PC-9 (cell line): ENCODE data around the gene TOMM70. TPM values are rescaled to one million over a fixed set of nuclear protein-coding genes. Genes with fewer than 3 reads are reported as not detected.
A peak's percentile ranks its signal among the peaks of the same experiment; 100 is the strongest.

ENCODE experiments used
- BruUV-seq: library from RNA; stranded (reverse); fragments of 400-500 nt; replicated peaks from 2 replicates; lab custom pipeline; 2021; lab: Mats Ljungman, UMichigan
- CTCF ChIA-PET: fragments of 300-600 bp; sonication (Branson Sonifier 250); formaldehyde crosslinking; loops from one replicate; lab custom pipeline; 2022; ENCODE audit warnings: antibody characterized with exemption; lab: Charles Lee
- POLR2A ChIA-PET: fragments of 300-600 bp; sonication (Branson Sonifier 250); formaldehyde crosslinking; loops from one replicate; lab custom pipeline; 2022; ENCODE audit warnings: antibody characterized with exemption; ENCODE audit not compliant: unreplicated experiment; lab: Charles Lee
- DNase-seq, 2 experiments: peaks; one replicate each; pipeline versions ENCODE4 v3.0.0 to v3.0.0-alpha.2; 2015 to 2022; ENCODE audit warnings: mixed read lengths in 1 of 2
- H2AFZ ChIP-seq: fragments of 200-600 bp; sonication (generic); 2 replicates; pipeline ENCODE4 v1.8.1; 2017; ENCODE audit warnings: antibody characterized with exemption
- H3F3A ChIP-seq: fragments of 200-600 bp; sonication (generic); 2 replicates; pipeline ENCODE4 v1.8.1; 2017; ENCODE audit warnings: antibody characterized with exemption, mild to moderate bottlenecking, low read depth; ENCODE audit not compliant: insufficient read depth
- H3K27ac ChIP-seq: fragments of 200-600 bp; sonication (generic); 2 replicates; pipeline ENCODE4 v1.6.1; 2016; ENCODE audit warnings: mixed run types
- H3K27me3 ChIP-seq: fragments of 200-600 bp; sonication (generic); 2 replicates; pipeline ENCODE4 v1.6.1; 2016; ENCODE audit warnings: low read depth, mixed run types; ENCODE audit not compliant: insufficient read depth
- H3K36me3 ChIP-seq: fragments of 200-600 bp; sonication (generic); 2 replicates; pipeline ENCODE4 v1.6.1; 2016; ENCODE audit warnings: low read depth, mixed run types
- H3K4me1 ChIP-seq: fragments of 200-600 bp; sonication (generic); replicated peaks from 2 replicates; pipeline ENCODE4 v1.6.1; 2016; ENCODE audit warnings: mixed run types; ENCODE audit not compliant: insufficient read depth
- H3K4me2 ChIP-seq: fragments of 200-600 bp; sonication (generic); 2 replicates; pipeline ENCODE4 v1.6.1; 2017; ENCODE audit warnings: mixed run types
- H3K4me3 ChIP-seq: fragments of 200-600 bp; sonication (generic); 2 replicates; pipeline ENCODE4 v1.6.1; 2016; ENCODE audit warnings: mixed run types
- H3K79me2 ChIP-seq: fragments of 200-600 bp; sonication (generic); 2 replicates; pipeline ENCODE4 v1.6.1; 2017; ENCODE audit warnings: low read depth, mixed run types
- H3K9me2 ChIP-seq: fragments of 200-600 bp; sonication (generic); 2 replicates; pipeline ENCODE4 v1.8.1; 2017; ENCODE audit warnings: mild to moderate bottlenecking; ENCODE audit not compliant: insufficient read depth
- H3K9me3 ChIP-seq: fragments of 200-600 bp; sonication (generic); 2 replicates; pipeline ENCODE4 v1.8.1; 2016; ENCODE audit warnings: low read depth; ENCODE audit not compliant: insufficient read depth
- H4K20me1 ChIP-seq: fragments of 200-600 bp; sonication (generic); 2 replicates; pipeline ENCODE4 v1.8.1; 2017; ENCODE audit not compliant: insufficient read depth
- CTCF ChIP-seq: fragments of 200-600 bp; sonication (generic); conservative IDR thresholded peaks from 2 replicates; pipeline ENCODE4 v1.6.1; 2017; ENCODE audit warnings: mixed run types, antibody characterized with exemption, mild to moderate bottlenecking, moderate library complexity
- EZH2 ChIP-seq: fragments of 200-600 bp; sonication (generic); IDR thresholded peaks from 2 replicates; pipeline ENCODE4 v1.8.0; 2017; ENCODE audit warnings: antibody characterized with exemption, low read depth
- intact Hi-C: fragments of 100-400 bp; cut with micrococcal nuclease; formaldehyde crosslinking; loops from one replicate; pipeline ENCODE4 v1.10.0; 2022; ENCODE audit not compliant: unreplicated experiment
- total RNA-seq: library from RNA; stranded (reverse); gene quantifications from 2 replicates; pipeline ENCODE4 v1.2.3, GENCODE V29; 2021

The TOMM70 gene
- total RNA-seq, 1 experiment from 2014 or later, result 65.2 TPM

DNA sequence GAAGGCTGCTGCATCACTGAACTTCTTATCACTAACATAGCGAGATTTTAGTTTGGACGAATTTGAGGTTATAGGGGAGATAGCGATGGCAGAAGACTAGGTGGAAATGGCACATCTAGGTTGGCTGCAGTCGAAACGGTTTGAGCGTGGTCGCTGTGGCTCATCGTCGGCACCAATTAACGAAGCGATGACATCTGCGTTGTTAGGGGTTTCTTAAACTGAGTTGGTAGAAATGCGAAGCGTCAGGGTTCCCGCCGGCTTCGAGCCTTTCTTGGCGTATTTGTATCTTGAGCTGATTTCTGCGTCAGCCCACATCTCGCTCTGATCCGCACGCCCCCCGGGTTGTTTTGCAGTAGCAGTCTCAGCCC lies 769 bp upstream of the TOMM70 start:
- no peak for DNase-seq
- TSS peak; percentile 85 for BruUV-seq

GRCh38 chr3:100400419-100400779 lies 490 bp downstream of the TOMM70 start:
- Histone ChIP-seq H3K36me3 (peaks cover 24% of the 10 kb centered on the region; the same call in 1 of the 2 replicates), H3K4me1 (peaks cover 36% of the 10 kb centered on the region), H3K4me3 (peak overlapping the region; percentile 83), H2AFZ (peak overlapping the region; percentile 91), H3K9me3 (peaks cover 4% of the 10 kb centered on the region; the same call in 1 of the 2 replicates), H3K4me2 (peak overlapping the region; percentile 93), H4K20me1 (peaks cover 44% of the 10 kb centered on the region), H3F3A (peaks cover 11% of the 10 kb centered on the region; the same call in 1 of the 2 replicates), H3K27ac (peak overlapping the region; percentile 78), H3K27me3 (no peaks in the 10 kb centered on the region), H3K79me2 (peaks cover 94% of the 10 kb centered on the region), H3K9me2 (no peaks in the 10 kb centered on the region)
- ChIA-PET POLR2A (interaction anchor here (0.7 kb wide), 1 partner anchor 569 kb away, joined by 3 read pairs; no protein-coding TSS in a partner anchor), CTCF (no interaction called here)
- TF ChIP-seq EZH2, result no peak
- no peak for TF ChIP-seq CTCF
- BruUV-seq, result no TSS peak
- no peak for DNase-seq
- intact Hi-C loops, result loop anchor here (2.0 to 5.0 kb wide), 4 partner anchors 66 to 1274 kb away; partner anchors contain the start of genes CMSS1, NIT2 and TBC1D23

More for the DNA sequence above, 769 bp upstream of the TOMM70 start:
- peak overlapping the region; percentile 78 for H3K27ac ChIP-seq
- no peaks in the 10 kb centered on the region for H3K9me2 ChIP-seq
- H3K36me3 ChIP-seq, result peaks cover 18% of the 10 kb centered on the region; the same call in 1 of the 2 replicates
- H3K9me3 ChIP-seq, result peaks cover 4% of the 10 kb centered on the region; the same call in 1 of the 2 replicates
- H3K79me2 ChIP-seq, result peaks cover 81% of the 10 kb centered on the region
- intact Hi-C loops, result loop anchor here (1.0 to 5.0 kb wide), 6 partner anchors 67 to 1273 kb away; partner anchors contain the start of genes CMSS1, NIT2 and TBC1D23
- TF ChIP-seq EZH2, result no peak
- TF ChIP-seq CTCF, result no peak
- ChIA-PET CTCF (interaction anchor here (0.5 to 1.2 kb wide), 2 partner anchors 61 to 313 kb away, joined by 4 to 5 read pairs; no protein-coding TSS in a partner anchor), POLR2A (interaction anchor here (0.6 to 0.8 kb wide), 11 partner anchors 23 to 1442 kb away, joined by 3 to 8 read pairs (median 3); no protein-coding TSS in a partner anchor)
- H3K4me3 ChIP-seq, result peak overlapping the region; percentile 83
- peak overlapping the region; percentile 91 for H2AFZ ChIP-seq
- H3F3A ChIP-seq, result peaks cover 11% of the 10 kb centered on the region; the same call in 1 of the 2 replicates
- H3K4me2 ChIP-seq, result peak overlapping the region; percentile 93
- H4K20me1 ChIP-seq, result peaks cover 33% of the 10 kb centered on the region
- no peaks in the 10 kb centered on the region for H3K27me3 ChIP-seq
- H3K4me1 ChIP-seq, result peaks cover 36% of the 10 kb centered on the region

- BruUV-seq, result TSS peak; percentile 48
- CTCF ChIA-PET, result no interaction called here
These were observed 1.4 kb downstream of the TOMM70 start for GRCh38 chr3:100399341-100400071.

More at GRCh38 chr3:100399341-100400071, 1.4 kb downstream of the TOMM70 start:
- intact Hi-C loops, result loop anchor here (2.0 to 5.0 kb wide), 4 partner anchors 65 to 1275 kb away; partner anchors contain the start of genes CMSS1, NIT2 and TBC1D23
- H3K36me3 ChIP-seq, result peaks cover 23% of the 10 kb centered on the region; the same call in 1 of the 2 replicates
- TF ChIP-seq CTCF (no peak), EZH2 (no peak)
- POLR2A ChIA-PET, result interaction anchor here (0.6 to 0.7 kb wide), 3 partner anchors 8 to 568 kb away, joined by 3 to 9 read pairs (median 3); no protein-coding TSS in a partner anchor
- H3K4me3 ChIP-seq, result peak overlapping the region; percentile 83
- peaks cover 53% of the 10 kb centered on the region for H4K20me1 ChIP-seq
- H3K27ac ChIP-seq, result no peak overlapping the region
- peaks cover 35% of the 10 kb centered on the region for H3K4me1 ChIP-seq
- H3K9me3 ChIP-seq, result peaks cover 4% of the 10 kb centered on the region; the same call in 1 of the 2 replicates
- H3F3A ChIP-seq, result peaks cover 11% of the 10 kb centered on the region; the same call in 1 of the 2 replicates
- H3K9me2 ChIP-seq, result no peaks in the 10 kb centered on the region
- H3K27me3 ChIP-seq, result no peaks in the 10 kb centered on the region
- H3K4me2 ChIP-seq, result peak overlapping the region; percentile 93
- no peak for DNase-seq
- peaks cover 94% of the 10 kb centered on the region for H3K79me2 ChIP-seq
- H2AFZ ChIP-seq, result no peak overlapping the region
